Gastroesophageal sphincter (tissue), 4 donors: ENCODE data around the gene STPG2. TPM values are rescaled to one million over a fixed set of nuclear protein-coding genes. Genes with fewer than 3 reads are reported as not detected.

Source experiments
- ATAC-seq: fragments of 150-250 bp; one replicate; pipeline ENCODE4 v1.9.1; 2016; ENCODE audit warnings: mild to moderate bottlenecking, moderate library complexity
- H3K27ac ChIP-seq, 4 donors: fragments of 200-600 bp; sonication (generic) in 3 of 4; 1 replicate in 3 of 4; 2 replicates in 1 of 4; pipeline ENCODE4 v1.5.1; 2016 to 2019
- H3K27me3 ChIP-seq: fragments of 200-600 bp; sonication (generic); one replicate; pipeline ENCODE4 v1.5.1; 2019
- H3K36me3 ChIP-seq, 2 donors: fragments of 200-600 bp; sonication (generic); one replicate each; pipeline ENCODE4 v1.5.1; 2019; ENCODE audit warnings: control low read depth in 1 of 2
- H3K4me1 ChIP-seq, 3 donors: fragments of 200-600 bp; sonication (generic); 1 replicate in 2 of 3; 2 replicates in 1 of 3; pipeline ENCODE4 v1.5.1; 2016 to 2019; ENCODE audit warnings: control low read depth in 2 of 3
- H3K4me3 ChIP-seq, 2 donors: fragments of 200-600 bp; sonication (generic); one replicate each; pipeline ENCODE4 v1.5.1; 2019; ENCODE audit warnings: mild to moderate bottlenecking in 1 of 2, moderate library complexity in 1 of 2
- H3K9me3 ChIP-seq, 3 donors: fragments of 200-600 bp; sonication (generic); one replicate each; pipeline ENCODE4 v1.5.1; 2017 to 2019; ENCODE audit warnings: control low read depth in 2 of 3
- EP300 ChIP-seq: sonication (generic); formaldehyde crosslinking; IDR thresholded peaks from one replicate; pipeline ENCODE4 v1.6.1; 2017; ENCODE audit warnings: antibody characterized with exemption, mild to moderate bottlenecking
- POLR2A ChIP-seq, 2 donors: fragments of 450-650 bp; IDR thresholded peaks; one replicate each; pipeline ENCODE4 v1.6.1; 2017; ENCODE audit warnings: antibody characterized with exemption in 2 of 2, mild to moderate bottlenecking in 2 of 2, moderate library complexity in 1 of 2
- POLR2AphosphoS5 ChIP-seq: sonication (generic); formaldehyde crosslinking; IDR thresholded peaks from one replicate; pipeline ENCODE4 v1.6.1; 2017; ENCODE audit warnings: antibody characterized with exemption
- WGBS, 2 donors: methylation state at CpG; one replicate each; pipeline ENCODE4 v1.1.5; 2018; ENCODE audit warnings: low coverage in 1 of 2; 5-methylcytosine and 5-hydroxymethylcytosine counted together
- total RNA-seq, 4 donors: library from RNA; depleted of rRNA; stranded (reverse); fragments of >200 nt; gene quantifications; one replicate each; pipeline ENCODE4 v1.1.0, GENCODE V29; 2016
- TF ChIP-seq, protein P1 (sequence below), 4 experiments: fragments of 200-600 bp in 2 of 4; fragments of 450-650 bp in 2 of 4; sonication (generic) in 1 of 4; IDR thresholded peaks; one replicate each; pipeline ENCODE4 v1.5.1; 2017 to 2019; ENCODE audit warnings: antibody characterized with exemption in 4 of 4, mild to moderate bottlenecking in 2 of 4, moderate library complexity in 2 of 4

STPG2 gene
- total RNA-seq, 4 donors from 2014 or later: 0.13 to 0.62 TPM; not detected in 2

DNA sequence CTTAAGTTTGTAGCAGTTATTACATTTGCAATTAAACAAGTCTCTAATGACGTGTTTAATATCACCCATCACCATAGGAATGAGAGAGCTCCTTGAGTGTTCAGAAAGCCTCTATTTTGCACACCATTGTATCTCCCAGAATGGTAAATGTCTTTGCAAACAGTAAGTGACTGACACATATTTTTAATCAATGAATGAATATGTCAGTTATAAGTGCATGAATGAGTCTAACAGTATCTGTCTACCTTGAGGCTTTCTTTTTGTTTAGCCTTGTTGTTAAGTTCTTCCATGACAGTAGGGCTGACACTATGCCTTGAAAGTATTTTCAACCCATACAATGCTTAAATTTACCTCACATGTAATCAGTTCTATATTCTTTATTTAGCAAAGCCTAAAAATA, 292.2 kb downstream of the STPG2 start:
- Histone ChIP-seq H3K4me1 (no peaks in the 10 kb centered on the region), H3K27me3 (no peaks in the 10 kb centered on the region), H3K9me3 (peaks cover 0 to 6% (median 0%) of the 10 kb centered on the region in 3 donors), H3K4me3 (no peak overlapping the region), H3K36me3 (no peaks in the 10 kb centered on the region), H3K27ac (no peak overlapping the region)
- no peak for TF ChIP-seq EP300
- TF ChIP-seq, protein P1, sequence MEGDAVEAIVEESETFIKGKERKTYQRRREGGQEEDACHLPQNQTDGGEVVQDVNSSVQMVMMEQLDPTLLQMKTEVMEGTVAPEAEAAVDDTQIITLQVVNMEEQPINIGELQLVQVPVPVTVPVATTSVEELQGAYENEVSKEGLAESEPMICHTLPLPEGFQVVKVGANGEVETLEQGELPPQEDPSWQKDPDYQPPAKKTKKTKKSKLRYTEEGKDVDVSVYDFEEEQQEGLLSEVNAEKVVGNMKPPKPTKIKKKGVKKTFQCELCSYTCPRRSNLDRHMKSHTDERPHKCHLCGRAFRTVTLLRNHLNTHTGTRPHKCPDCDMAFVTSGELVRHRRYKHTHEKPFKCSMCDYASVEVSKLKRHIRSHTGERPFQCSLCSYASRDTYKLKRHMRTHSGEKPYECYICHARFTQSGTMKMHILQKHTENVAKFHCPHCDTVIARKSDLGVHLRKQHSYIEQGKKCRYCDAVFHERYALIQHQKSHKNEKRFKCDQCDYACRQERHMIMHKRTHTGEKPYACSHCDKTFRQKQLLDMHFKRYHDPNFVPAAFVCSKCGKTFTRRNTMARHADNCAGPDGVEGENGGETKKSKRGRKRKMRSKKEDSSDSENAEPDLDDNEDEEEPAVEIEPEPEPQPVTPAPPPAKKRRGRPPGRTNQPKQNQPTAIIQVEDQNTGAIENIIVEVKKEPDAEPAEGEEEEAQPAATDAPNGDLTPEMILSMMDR (IDR thresholded peaks at IDR 0.05): no peak
- TF ChIP-seq POLR2AphosphoS5: no peak
- no peak for TF ChIP-seq POLR2A (IDR thresholded peaks at IDR 0.05)
- 70 to 71% methylated on average over 1 of the region's 1 CpG for WGBS, 2 donors
- ATAC-seq: no peak

DNA sequence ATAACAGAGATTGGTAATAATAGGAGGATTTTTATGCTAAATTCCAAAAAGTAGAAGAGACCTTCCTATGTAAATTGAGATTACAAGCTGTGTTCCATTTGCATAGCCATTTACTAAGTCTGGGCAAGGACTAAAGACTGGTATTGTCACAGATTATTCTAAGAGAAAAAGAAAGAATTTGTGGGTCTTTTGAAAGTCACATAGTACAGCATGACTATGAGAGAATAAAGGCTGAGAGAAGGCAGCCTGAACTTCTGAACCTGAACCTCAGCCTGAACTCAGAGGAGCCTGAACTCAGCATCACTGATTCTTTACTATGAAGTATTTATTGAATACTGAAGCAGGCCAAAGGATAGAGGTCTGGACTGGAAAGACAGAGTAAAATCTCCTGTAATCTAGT, 297.5 kb downstream of the STPG2 start:
- ATAC-seq: no peak
- no peaks in the 10 kb centered on the region for H3K36me3 ChIP-seq

DNA sequence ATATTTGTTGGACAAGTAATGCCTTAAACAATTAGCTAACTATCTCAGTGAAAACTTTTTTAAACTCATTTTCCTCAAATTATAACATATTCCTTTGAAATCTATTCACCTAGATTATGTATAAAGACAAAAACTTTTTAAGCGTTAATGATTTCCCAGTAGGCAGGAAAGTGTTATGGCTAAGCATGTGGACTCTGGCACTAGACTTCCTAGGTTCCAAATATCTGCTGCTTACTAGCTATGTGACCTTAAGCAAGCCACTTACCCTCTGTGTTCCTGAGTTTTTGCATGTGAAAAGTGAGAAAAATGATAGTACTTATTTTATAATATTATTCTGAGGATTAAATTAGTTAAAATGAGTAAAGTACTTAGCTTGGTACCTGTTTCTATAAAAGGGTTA, 301.8 kb downstream of the STPG2 start:
- Histone ChIP-seq H3K27me3 (no peaks in the 10 kb centered on the region), H3K9me3 (no peaks in the 10 kb centered on the region), H3K27ac (no peak overlapping the region), H3K36me3 (no peaks in the 10 kb centered on the region), H3K4me1 (no peaks in the 10 kb centered on the region), H3K4me3 (no peak overlapping the region)
- ATAC-seq: no peak
- WGBS, 2 donors: 89 to 100% methylated on average over 1 of the region's 1 CpG
- TF ChIP-seq POLR2AphosphoS5: no peak
- no peak for TF ChIP-seq POLR2A (IDR thresholded peaks at IDR 0.05)
- TF ChIP-seq, protein P1 (IDR thresholded peaks at IDR 0.05): no peak
- TF ChIP-seq EP300: no peak

More for the DNA sequence above, 297.5 kb downstream of the STPG2 start:
- no peak overlapping the region for H3K27ac ChIP-seq
- no peaks in the 10 kb centered on the region for H3K9me3 ChIP-seq
- no peaks in the 10 kb centered on the region for H3K4me1 ChIP-seq
- TF ChIP-seq POLR2AphosphoS5: no peak
- no peak for TF ChIP-seq EP300
- TF ChIP-seq, protein P1 (IDR thresholded peaks at IDR 0.05): no peak
- no peak for TF ChIP-seq POLR2A (IDR thresholded peaks at IDR 0.05)
- H3K27me3 ChIP-seq: no peaks in the 10 kb centered on the region
- no peak overlapping the region for H3K4me3 ChIP-seq

DNA sequence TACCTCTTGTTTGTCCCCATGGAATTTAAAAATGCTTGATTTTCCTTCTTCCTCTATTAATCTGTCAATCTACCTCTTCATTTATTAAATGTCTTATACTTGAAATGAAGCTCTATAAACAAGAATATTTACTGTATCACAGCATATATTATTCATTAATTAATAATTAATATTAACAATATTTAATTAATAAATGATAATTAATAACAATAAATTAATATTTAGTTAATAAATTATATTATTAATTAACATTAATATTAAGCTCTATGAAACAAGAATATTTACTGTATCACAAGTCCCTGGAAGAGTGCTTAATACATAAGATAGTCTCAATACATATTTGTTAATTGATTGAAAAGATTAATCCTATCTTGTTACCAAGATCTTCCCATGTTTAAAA, 306.6 kb downstream of the STPG2 start:
- peaks cover 0 to 3% (median 0%) of the 10 kb centered on the region in 3 donors for H3K9me3 ChIP-seq
- no peak overlapping the region for H3K27ac ChIP-seq
- no peaks in the 10 kb centered on the region for H3K27me3 ChIP-seq
- H3K4me1 ChIP-seq: no peaks in the 10 kb centered on the region
- TF ChIP-seq, protein P1 (IDR thresholded peaks at IDR 0.05): no peak
- TF ChIP-seq POLR2A (IDR thresholded peaks at IDR 0.05) (no peak), POLR2AphosphoS5 (no peak)
- no peaks in the 10 kb centered on the region for H3K36me3 ChIP-seq
- no peak overlapping the region for H3K4me3 ChIP-seq
- ATAC-seq: no peak

DNA sequence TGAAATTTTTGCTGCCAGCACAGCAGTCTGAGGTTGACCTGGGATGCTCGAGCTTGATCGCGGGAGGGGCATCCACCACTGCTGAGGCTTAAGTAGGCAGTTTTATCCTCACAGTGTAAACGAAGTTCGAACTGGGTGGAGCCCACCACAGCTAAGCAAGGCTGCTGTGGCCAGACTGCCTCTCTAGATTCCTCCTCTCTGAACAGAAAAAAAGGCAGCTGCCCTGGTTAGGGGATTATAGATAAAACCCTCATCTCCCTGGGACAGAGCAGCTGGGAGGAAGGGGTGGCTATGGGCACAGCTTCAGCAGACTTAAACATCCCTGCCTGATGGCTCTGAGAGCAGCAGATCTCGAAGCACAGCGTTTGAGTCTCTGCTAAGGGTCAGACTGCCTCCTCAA, 314.6 kb downstream of the STPG2 start:
- H3K36me3 ChIP-seq: no peaks in the 10 kb centered on the region
- TF ChIP-seq POLR2A (IDR thresholded peaks at IDR 0.05) (no peak), EP300 (no peak), POLR2AphosphoS5 (no peak)
- TF ChIP-seq, protein P1 (IDR thresholded peaks at IDR 0.05): no peak
- no peak overlapping the region for H3K27ac ChIP-seq
- no peak overlapping the region for H3K4me3 ChIP-seq
- no peaks in the 10 kb centered on the region for H3K4me1 ChIP-seq
- no peak for ATAC-seq
- H3K9me3 ChIP-seq: peaks cover 0 to 3% (median 0%) of the 10 kb centered on the region in 3 donors
- H3K27me3 ChIP-seq: no peaks in the 10 kb centered on the region
- WGBS, 2 donors: no CpG with 5 or more reads among the region's 7 CpGs
